GM21390 (cell line): ENCODE measurements around the gene CACNA1A.
"Not testable (repeated sequence)": the region's sequence is repeated elsewhere in the genome, so short reads cannot be mapped to it uniquely, and the experiment has no call there.

ENCODE experiments used
- ATAC-seq: cut with Tn5 transposase; IDR thresholded peaks from one replicate; pipeline ENCODE4 v1.9.1; 2021; ENCODE audit not compliant: unreplicated experiment

Gene CACNA1A

DNA sequence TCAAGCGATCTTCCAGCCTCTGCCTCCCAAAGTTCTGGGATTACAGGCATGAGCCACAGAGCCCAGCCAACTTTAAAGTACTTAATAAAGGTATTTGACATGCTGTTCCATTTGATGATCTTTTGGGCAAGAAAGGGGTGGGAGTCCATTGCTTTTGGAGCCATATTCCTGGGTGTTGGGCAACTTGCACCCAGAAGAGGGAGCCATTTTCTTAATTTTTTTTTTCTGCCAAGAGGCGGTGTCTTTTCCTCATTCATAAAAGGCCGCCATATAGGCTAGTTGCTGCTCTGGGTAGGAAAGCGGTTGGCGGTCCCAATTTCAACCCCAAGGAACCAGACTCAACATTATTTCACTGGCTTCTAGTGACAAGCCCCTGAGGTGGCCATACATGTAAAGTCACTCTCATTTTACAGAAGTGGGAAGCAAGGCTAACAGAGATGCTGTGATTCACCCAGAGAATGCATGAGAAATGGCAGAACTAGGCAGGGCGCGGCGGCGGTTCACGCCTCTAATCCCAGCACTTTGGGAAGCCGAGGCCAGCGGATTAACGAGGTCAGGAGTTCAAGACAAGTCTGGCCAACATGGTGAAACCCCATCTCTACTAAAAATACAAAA, 139.6 kb downstream of the CACNA1A start:
- no peak for ATAC-seq

DNA sequence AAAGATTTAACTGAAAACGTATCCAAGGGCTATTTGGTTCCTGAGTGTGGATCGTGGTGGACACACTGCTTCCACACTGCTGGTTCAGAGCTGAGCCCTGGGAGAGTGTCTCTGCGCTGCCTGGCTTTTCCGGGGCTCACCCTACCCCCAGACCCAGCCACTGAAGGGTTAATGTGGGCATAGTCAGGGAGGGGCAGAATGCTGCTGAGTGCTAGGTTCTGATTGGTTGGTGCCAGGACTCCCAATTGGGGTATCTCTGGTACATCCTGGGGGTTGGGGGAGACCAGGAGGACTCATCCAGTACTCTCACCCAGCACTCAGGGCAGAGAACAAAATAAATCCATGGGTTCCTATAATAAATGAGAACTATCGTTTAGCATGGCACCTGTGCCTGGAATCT, 142.3 kb downstream of the CACNA1A start:
- ATAC-seq, result no peak

DNA sequence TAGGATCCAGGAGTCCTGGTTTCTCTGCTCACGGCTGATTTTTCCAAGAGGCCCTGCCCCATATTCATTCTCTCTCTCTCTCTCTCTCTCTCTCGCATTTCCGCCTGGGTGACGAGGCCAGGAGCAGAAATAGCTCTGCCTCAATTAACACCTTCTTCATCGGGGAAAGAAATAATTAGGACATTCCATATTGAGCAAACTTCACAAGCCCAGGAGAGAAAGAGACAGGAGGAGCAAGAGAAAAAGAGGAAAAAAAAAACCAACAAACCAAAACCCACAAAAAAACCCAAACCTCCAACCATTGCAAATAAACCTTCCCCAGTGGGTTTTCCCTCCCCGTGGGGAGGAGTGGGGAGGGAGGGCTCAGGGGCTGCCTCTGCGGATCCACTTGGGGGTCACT, 143.0 kb downstream of the CACNA1A start:
- no peak for ATAC-seq

DNA sequence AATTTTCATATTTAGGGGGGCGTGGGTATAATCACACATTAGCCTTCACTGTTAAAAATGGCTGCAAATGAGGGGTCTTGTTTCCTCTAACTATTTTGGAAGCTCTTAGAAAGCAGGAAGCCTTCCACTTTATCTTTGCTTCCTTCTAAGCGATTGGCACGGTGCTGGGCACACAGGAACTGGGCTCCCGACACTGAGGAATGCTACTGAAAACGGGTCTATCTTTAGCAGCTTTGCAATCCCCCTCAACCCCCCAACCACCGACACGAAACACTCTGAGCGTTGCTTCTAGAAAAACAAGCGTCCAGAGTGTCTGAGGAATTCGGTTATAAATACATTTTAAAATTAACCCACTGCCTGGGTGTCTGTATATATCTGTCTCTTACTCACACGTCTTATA, 143.6 kb downstream of the CACNA1A start:
- no peak for ATAC-seq

DNA sequence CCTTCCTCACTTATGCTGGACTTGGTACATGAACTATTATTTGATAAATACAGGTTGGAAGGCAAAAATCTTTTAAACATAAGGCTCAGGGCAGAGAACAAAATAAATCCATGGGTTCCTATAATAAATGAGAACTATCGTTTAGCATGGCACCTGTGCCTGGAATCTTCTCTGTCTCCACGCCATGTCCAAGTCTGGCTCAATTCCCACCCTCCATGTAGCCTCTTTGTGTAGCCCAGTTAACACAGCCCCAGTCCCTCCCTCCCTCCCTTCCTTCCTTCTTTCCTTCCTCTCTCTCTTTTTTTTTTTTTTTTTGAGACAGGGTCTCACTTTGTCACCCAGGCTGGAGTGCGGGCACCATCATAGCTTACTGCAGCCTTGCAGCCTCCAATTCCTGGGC, 144.6 kb downstream of the CACNA1A start:
- ATAC-seq, result not testable (repeated sequence)

DNA sequence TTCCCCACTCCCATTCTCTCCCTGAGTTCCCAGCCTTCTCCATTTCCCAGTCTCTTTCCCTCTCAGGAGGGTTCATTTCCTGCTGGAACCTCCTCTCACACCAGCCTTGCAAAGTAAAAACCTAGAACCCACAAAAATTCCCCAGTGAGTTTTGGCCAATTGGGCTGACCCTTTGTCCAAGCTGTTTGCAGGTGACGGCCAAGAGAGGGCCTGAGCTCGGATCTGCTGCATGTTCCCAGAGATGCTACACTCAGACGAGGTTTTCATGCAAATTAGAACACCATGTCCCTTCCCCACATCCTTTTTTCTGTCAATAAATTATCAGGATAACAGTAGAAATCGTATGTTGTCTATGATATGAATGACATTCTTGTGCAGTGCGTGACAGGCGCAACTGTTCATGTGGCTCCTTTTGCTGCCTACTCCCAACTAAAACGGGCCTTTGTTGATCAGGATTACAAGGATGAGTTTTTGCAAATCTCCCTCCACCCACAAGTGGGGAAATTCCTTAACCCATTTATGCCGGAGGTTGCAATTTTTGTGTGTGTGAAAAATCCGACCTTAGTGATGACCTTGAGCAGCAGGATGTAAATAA, 149.5 kb downstream of the CACNA1A start:
- no peak for ATAC-seq

DNA sequence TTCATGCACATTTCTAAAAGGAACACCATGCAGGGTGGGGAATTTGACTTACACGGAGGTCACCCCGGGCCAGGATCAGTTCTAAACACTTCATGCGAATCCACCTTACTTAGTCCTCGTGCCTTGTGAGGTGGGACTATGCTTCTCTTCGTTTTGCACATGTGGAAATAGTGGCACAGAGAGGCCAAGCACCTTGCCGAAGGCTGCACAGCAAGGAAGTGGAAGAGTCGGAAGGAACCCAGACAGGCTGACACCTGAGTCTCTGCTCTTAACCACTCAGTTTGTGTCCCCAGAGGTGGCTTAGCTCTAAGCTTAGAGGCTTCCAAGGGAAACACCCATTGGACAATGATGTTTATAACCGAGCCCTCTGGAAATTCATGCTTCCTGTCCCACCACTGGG, 150.1 kb downstream of the CACNA1A start:
- no peak for ATAC-seq

DNA sequence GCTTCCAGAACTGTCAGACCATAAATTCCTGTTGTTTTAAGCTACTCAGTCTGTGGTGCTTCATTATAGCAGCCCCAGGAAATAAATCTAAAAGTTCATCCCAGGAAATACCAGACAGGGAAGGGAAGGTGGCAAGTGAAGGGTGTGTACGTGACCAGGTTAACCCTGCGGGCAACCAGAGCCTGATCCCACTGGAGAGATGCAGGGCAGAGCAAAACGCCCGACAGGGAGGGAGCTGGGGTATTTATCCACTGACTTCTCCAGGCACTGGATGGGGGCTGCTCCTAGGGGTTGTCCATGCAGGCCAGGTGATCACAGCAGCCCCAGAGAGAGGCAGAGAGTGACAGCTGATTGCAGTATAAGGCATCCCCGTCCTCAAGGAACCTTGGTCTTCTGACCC, 150.9 kb downstream of the CACNA1A start:
- ATAC-seq, result no peak

DNA sequence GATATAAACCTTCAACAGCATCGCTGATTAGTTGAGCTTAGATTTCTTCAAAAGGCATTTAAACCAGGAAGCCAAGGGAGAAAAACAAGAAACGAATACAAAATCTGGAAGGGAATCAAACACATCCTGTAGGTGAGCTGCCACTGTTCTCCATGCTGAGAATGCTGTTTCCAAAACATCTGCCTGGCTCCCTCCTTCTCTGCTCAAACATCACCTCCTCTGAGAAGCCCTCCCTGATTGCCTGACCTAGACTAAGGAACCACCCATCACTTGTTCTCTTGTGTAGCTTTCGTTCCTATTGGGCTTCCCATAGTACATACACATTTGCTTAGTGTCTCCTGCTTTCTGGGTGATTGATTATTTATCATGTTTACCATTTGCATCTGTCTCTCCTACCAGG, 152.7 kb downstream of the CACNA1A start:
- ATAC-seq, result no peak

DNA sequence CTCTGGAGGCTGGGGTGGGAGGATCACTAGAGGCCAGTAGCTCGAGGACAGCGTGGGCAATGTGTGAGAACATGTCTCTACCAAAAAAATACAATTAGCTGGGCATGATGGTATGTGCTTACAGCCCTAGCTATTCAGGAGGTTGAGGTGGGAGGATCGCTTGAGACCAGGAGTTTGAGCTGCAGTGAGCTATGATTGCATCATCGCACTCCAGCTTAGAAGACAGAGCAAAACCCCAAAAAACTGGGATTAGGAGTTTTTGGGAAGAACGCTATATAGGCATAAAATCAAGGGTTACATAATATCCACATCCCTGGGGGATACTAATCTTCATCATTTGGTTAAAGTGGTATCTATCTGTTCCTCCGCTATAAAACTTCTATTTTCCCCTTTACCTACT, 155.5 kb downstream of the CACNA1A start:
- ATAC-seq, result no peak

DNA sequence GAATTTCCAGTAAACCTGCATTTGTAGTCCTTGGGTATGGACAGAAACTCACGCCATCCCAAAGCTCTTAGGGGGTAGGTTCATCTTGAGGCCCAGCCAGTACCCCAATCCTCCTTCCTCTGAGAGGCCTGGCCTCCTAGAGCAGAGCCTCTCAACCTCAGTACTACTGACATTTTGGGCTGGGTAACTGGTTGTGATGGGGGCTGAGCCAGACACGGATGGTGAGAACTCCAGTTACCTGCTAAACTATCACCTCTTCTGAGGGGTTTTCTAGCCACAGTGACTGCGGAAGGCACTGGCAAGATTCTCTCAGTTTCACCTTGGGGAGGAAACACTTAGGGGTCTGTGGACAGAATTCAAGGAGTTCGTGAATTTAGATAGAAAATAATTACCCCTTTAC, 156.2 kb downstream of the CACNA1A start:
- no peak for ATAC-seq

DNA sequence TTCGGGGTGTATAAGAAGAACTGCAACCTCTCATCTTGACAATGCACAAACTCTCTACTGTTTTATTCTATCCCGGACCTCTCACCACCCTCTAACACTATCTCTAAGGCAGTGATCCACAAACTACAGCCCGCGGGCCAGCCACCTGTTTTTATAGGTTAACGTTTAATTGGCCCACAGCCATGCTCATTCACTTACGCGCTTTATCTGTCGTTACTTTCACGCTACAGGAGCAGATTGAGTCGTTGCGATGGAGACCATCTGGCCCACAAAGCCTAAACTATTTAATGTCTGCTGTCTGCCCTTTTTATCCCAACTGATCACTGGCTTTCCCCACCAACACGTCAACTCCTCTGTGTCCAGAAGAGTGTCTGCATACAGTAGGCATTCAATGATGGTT, 158.9 kb downstream of the CACNA1A start:
- ATAC-seq, result no peak

DNA sequence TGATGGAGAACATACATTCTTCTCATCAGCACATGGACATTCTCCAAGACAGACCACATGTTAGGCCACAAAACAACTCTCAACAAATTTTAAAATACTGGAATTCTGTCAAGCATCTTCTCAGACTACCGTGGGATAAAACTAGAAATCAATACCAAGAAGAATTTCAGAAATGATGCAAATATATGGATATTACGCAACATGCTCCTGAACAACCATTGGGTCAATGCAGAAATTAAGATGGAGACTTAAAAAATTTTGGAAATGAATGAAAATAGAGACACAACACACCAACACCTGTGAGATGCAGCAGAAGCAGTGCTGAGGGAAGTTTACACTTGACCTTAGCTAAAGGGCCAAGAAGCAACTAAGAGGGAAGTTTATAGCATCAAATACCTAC, 162.8 kb downstream of the CACNA1A start:
- ATAC-seq, result no peak

DNA sequence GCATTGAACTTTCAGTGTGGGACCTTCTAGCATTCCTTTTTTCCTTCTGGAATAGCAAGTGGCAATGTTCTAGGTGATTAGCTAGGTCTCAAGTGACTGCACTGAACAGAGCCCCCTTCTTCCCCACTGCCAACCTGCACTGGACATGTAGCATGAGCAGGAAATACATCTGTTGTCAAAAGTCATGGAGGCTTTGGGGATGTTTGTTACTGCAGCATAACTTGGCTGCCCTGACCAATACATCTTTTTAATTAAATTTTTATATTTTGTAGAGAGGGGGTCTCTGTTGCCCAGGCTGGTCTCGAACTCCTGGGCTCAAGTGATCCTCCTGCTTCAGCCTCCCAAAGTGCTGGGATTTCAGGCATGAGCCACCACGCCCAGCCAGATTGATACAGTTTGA, 163.6 kb downstream of the CACNA1A start:
- ATAC-seq, result no peak

DNA sequence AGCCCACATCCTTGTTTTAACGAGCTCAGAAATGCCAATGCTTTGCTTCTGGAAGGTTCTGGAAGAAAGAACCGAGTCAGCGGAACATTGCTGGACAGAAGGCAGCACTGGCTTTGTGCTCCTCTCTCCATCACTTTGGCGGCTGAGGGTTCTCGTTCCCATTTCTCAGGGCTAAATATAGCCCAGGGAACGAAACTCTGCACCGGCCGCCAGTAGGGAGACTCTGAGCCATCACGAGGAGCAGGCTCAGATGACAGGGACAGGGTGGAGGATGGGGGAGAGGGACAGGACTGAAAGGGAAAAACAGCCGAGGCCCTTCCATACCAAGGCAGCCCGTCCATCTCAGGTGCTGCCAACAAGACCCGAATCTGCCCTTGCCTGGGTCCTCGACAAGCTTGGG, 166.4 kb downstream of the CACNA1A start:
- no peak for ATAC-seq

DNA sequence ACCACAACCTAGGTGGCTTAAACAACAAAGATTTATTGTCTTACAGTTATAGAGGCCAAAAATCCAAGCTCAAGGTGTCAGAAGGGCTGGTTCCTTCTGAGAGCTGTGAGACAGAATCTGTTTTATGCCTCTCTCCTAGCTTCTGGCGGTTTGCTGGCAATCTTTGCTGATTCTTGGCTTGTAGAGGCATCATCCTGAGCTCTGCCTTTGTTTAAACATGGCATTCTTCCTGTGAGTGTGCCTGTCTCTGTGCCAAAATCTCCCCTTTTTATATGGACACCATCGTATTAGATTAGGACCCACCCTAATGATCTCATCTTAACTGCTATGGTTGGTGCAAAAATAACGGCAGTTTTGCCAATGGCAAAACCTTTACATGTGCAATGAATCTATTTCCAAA, 169.1 kb downstream of the CACNA1A start:
- ATAC-seq, result no peak

DNA sequence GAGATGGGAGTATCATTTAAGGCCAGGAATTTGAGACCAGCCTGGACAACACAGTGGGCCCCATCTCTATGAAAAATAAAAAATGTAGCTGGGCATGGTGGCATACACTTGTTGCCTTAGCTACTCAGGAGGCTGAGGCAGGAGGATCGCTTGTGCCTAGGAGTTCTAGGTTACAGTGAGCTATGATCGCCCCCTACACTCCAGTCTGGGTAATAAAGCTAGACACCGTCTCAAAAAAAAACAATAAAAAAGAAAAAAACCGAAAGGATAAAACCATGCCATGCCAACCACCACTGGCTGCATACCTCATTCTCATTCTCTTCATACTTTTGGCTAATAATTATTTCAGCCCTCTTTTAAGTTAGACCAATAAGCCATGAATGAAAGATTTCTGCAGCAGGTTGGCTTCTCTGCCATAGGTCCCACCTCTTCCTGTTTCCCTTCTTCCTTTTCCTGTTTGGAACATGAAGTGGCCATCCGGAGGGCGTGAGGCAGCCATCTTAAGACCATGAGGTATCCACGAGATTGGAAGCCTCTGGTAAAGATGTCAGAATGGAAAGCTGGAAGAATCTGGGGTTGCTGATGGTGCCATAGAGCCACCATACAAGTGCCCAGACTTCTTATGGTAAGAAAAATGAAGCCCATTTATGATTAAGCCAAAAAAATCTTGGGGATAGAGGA, 171.3 kb downstream of the CACNA1A start:
- no peak for ATAC-seq

DNA sequence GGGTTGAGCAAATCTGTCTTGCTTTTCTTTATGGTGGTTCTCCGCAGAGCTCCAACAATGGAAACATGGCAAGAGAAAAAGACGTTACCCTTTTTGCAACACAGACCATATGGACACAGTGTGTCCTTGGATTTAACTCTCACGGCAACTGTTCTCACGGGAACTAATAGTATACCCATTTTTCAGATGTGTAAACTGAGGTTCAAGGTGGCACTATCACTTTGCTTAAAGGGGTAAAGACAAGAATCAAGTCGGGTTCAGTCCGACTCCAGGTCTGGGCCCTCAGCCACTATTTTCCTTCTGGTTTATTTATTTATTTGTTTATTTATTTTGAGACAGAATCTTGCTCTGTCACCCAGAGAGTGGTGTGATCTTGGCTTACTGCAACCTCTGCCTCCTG, 176.0 kb downstream of the CACNA1A start:
- no peak for ATAC-seq

DNA sequence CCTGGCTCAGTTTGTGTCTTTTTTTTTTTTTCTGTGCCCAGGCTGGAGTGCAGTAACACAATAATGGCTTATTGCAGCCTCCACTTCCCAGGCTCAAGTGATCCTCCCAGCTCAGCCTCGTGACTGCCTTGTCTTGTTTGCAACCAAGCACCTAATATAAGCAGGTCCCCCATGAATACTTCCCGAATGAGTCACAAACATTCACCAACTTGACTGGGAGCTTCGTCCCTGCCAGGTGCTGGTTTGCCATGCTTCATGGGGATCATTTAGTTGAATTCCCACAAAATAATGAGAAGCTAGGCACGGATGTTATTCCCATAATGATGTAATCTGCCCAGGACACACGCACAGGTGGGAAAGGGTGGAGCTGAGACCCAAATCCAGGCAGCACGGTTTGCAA, 176.5 kb downstream of the CACNA1A start:
- no peak for ATAC-seq

DNA sequence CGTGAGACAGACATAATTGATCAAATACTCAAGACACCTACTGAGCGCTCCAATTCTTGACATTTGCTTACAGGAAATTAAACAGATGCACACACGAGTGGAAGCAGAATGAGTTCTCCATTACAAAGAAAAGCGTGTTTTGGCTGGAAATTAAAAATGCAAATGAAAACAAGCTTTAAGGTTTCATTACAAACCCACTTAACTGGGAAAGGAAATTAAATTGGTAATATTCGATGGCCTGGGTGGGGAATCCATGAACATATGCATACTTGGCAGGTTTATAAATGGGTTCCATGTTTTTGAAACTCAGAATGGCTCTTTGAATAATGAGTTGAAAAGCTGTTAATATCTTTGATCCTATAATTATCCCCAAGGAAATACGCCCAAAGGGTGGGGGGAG, 178.0 kb downstream of the CACNA1A start:
- no peak for ATAC-seq

DNA sequence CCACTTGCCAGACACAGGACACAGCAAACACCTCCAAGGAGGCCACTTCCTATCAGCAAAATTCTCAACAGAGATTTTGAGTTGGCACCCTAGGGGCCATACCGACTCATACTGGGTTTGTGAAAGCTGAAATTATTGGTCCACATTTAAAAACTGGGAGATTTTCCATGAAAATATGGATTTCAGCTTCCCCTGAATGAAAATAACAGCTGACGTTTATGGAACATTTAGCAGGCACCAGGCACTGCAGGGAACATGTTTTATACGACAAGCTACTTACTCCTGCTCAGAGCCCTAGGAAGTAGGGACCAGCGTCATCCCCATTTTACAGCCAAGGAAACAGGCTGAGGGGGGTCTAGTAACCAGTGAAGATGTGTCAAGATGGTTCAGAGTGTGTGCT, 186.8 kb downstream of the CACNA1A start:
- ATAC-seq, result no peak

DNA sequence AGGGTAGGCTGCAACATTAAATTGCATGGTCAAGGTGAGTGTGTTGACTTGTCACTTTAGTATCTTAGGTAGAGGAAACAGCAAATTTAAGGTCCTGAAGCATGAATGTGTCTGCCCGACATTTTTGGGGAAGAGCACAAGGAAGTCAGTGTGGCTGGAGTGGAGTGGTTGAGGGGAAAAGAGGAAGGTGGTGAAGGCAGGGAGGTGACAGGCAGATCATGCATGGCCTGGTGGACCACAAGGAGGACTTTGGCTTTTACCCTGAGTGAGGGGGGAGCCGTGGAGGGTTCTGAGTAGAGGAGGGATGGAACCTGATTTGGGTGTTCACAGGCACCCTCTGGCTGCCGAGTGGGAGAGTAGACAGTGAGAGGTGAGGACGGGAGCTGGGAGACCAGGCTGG, 188.1 kb downstream of the CACNA1A start:
- ATAC-seq, result no peak

DNA sequence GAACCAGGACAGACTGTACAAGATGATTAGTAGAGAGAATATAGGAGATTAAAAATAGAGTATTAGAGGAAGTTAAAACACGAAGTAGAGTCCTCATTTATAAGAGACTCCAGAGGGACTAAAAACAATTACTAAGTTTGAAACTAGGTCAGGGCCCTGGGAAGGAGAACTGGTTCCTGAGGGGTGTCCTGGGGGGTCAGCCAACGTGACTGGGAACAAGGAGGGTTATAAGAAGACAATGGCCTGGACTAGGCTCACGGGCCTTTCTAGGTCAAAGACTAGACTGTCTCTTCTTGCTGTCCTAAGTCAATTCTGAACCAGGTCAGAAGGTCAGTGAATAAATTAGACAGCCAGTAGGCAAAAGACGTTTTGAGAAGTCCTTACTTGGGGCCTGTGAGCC, 190.8 kb downstream of the CACNA1A start:
- ATAC-seq, result no peak
